K562 (cell line): ENCODE data around the gene EZH2. TPM values are rescaled to one million over a fixed set of nuclear protein-coding genes. Genes with fewer than 3 reads are reported as not detected.

Experiments
- CHD4 ChIP-seq: fragments of 200-600 bp; sonication (generic); IDR thresholded peaks from 3 replicates; pipeline ENCODE4 v1.6.1; 2012; ENCODE audit warnings: low read depth, mild to moderate bottlenecking, mixed read lengths, low read length, inconsistent platforms; ENCODE audit not compliant: insufficient read depth, insufficient replicate concordance, poor library complexity, severe bottlenecking
- DACH1 ChIP-seq: fragments of 450-650 bp; IDR thresholded peaks from 2 replicates; pipeline ENCODE4 v1.6.1; 2018; ENCODE audit not compliant: partially characterized antibody
- ESRRB ChIP-seq: fragments of 250-450 bp; sonication (Bioruptor Pico); IDR thresholded peaks from 2 replicates; pipeline ENCODE4 v1.5.0; 2020; ENCODE audit warnings: mild to moderate bottlenecking, moderate library complexity, borderline replicate concordance
- HNRNPH1 ChIP-seq: fragments of 200-400 bp; formaldehyde crosslinking; optimal IDR thresholded peaks from 2 replicates; pipeline ENCODE3; 2017; ENCODE audit warnings: low read depth, mild to moderate bottlenecking, low read length, moderate library complexity
- HSF4 ChIP-seq: fragments of 250-450 bp; sonication (Bioruptor Pico); IDR thresholded peaks from 2 replicates; pipeline ENCODE4 v2.1.2; 2022; ENCODE audit warnings: mild to moderate bottlenecking, moderate library complexity, borderline replicate concordance
- MCM2 ChIP-seq: fragments of 450-650 bp; IDR thresholded peaks from 2 replicates; pipeline ENCODE4 v1.6.1; 2017; ENCODE audit warnings: low read depth, mild to moderate bottlenecking
- NEUROD1 ChIP-seq: fragments of 150-350 bp; IDR thresholded peaks from 2 replicates; pipeline ENCODE4 v1.6.1; 2014; ENCODE audit warnings: borderline replicate concordance, low read length, low read depth; ENCODE audit not compliant: partially characterized antibody
- NFIC ChIP-seq: fragments of 450-650 bp; IDR thresholded peaks from 2 replicates; pipeline ENCODE4 v1.6.1; 2017; ENCODE audit warnings: mild to moderate bottlenecking, inconsistent platforms
- NONO ChIP-seq, 2 experiments: fragments of 200-400 bp in 1 of 2; fragments of 450-650 bp in 1 of 2; formaldehyde crosslinking in 1 of 2; IDR thresholded peaks; 2 replicates each; pipeline ENCODE4 v1.6.1; 2017; ENCODE audit warnings: low read depth in 2 of 2, mild to moderate bottlenecking in 2 of 2, moderate library complexity in 2 of 2, low read length in 1 of 2
- PHB ChIP-seq: fragments of 250-450 bp; sonication (Bioruptor Pico); IDR thresholded peaks from 2 replicates; pipeline ENCODE4 v1.5.0; 2021
- RBM25 ChIP-seq: fragments of 200-400 bp; formaldehyde crosslinking; IDR thresholded peaks from 2 replicates; pipeline ENCODE4 v1.6.1; 2018; ENCODE audit warnings: low read length, low read depth, moderate library complexity; ENCODE audit not compliant: severe bottlenecking
- SAP30 ChIP-seq: fragments of 200-600 bp; sonication (generic); IDR thresholded peaks from 2 replicates; pipeline ENCODE4 v1.6.1; 2012; ENCODE audit warnings: borderline replicate concordance, low read depth, mild to moderate bottlenecking, moderate library complexity, low read length, control low read depth, inconsistent platforms; ENCODE audit not compliant: insufficient read depth, poor library complexity, severe bottlenecking
- TCF3 ChIP-seq: sonication (generic); formaldehyde crosslinking; IDR thresholded peaks from 2 replicates; pipeline ENCODE4 v1.4.0; 2020; ENCODE audit warnings: mild to moderate bottlenecking, missing genetic modification reagents
- ZNF444 ChIP-seq: fragments of 250-450 bp; sonication (Bioruptor Pico); IDR thresholded peaks from 2 replicates; pipeline ENCODE4 v1.4.0; 2020; ENCODE audit warnings: mild to moderate bottlenecking, moderate library complexity
- ZNF780A ChIP-seq: fragments of 250-450 bp; sonication (Bioruptor Pico); IDR thresholded peaks from 2 replicates; pipeline ENCODE4 v1.5.0; 2021; ENCODE audit warnings: mild to moderate bottlenecking
- ZNF785 ChIP-seq: fragments of 250-450 bp; sonication (Bioruptor Pico); IDR thresholded peaks from 2 replicates; pipeline ENCODE4 v1.4.0; 2020; ENCODE audit warnings: mild to moderate bottlenecking
- polyA plus RNA-seq, 8 experiments: library from polyadenylated mRNA; depleted of rRNA in 4 of 8; stranded (reverse) in 5 of 8; unstranded in 3 of 8; fragments of >200 nt; fragmentation: Nextera tagmentation in 2 of 8; fragmentation: Illumina TruSeq in 1 of 8; extraction: Ambion mirVana in 2 of 8; extraction: Trizol in 1 of 8; gene quantifications; 2 replicates each; pipeline versions ENCODE4 v1.2.1 to v1.2.3, GENCODE V29; 2011 to 2014; ENCODE audit warnings: inconsistent platforms in 1 of 8, missing spikeins in 1 of 8
- total RNA-seq, 7 experiments: library from RNA; depleted of rRNA in 6 of 7; stranded (reverse); fragments of >200 nt in 6 of 7; fragmentation: Illumina TruSeq in 2 of 7; extraction: Trizol in 2 of 7; gene quantifications; 2 replicates each; pipeline versions ENCODE4 v1.2.1 to v1.2.3, GENCODE V29; 2011 to 2021; ENCODE audit warnings: low replicate concordance in 1 of 7
- TF ChIP-seq, protein P1 (sequence below): sonication (generic); formaldehyde crosslinking; IDR thresholded peaks from 2 replicates; pipeline ENCODE4 v1.8.0; 2022; ENCODE audit warnings: missing genetic modification reagents, mild to moderate bottlenecking, borderline replicate concordance
- TF ChIP-seq, protein P2 (sequence below): fragments of 250-450 bp; sonication (Bioruptor Pico); IDR thresholded peaks from 2 replicates; pipeline ENCODE4 v1.8.0; 2022; ENCODE audit warnings: moderate library complexity, mild to moderate bottlenecking, inconsistent platforms
- TF ChIP-seq, protein P3 (sequence below): fragments of 450-650 bp; IDR thresholded peaks from 2 replicates; pipeline ENCODE4 v1.6.1; 2016; ENCODE audit warnings: antibody characterized with exemption
- TF ChIP-seq, protein P4 (sequence below): IDR thresholded peaks from 2 replicates; pipeline ENCODE4 v1.6.1; 2011; ENCODE audit not compliant: insufficient read length; ENCODE audit errors: extremely low read depth
- TF ChIP-seq, protein P5 (sequence below): fragments of 450-650 bp; formaldehyde crosslinking; IDR thresholded peaks from 2 replicates; pipeline ENCODE4 v1.4.0; 2020; ENCODE audit warnings: mild to moderate bottlenecking, mixed read lengths

Gene EZH2
- total and polyA plus RNA-seq, 9 of the 15 experiments (the other 6 are each of a cell fraction or from before 2014, with no cell fraction given), result 48.7 to 175 (median 98.6) TPM

DNA sequence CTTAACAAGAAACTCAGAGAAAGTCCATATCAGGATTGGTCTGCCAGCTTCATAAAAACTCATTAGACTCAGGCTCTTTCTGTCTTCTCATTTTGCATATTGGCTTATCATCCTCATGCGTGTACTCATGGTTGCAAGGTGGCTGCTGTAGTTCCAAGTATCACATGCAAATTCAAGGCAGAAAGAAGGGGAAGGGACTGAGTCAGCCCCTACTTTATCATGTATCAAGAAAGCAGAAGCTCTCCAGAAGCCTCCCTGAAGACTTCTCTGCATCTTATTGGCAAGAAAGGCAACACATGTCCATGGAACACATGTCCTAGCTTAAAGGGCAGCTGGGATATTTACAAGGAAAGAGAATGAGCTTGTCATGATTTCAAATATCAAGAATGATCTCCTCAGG lies 19.4 kb upstream of the EZH2 start (continued):
- peak; percentile 30; the same call in 1 of the 2 replicates for TF ChIP-seq TCF3 (CRISPR knock-in tag)
- TF ChIP-seq MCM2, result no peak
- TF ChIP-seq CHD4, result no peak
- TF ChIP-seq, protein P1, sequence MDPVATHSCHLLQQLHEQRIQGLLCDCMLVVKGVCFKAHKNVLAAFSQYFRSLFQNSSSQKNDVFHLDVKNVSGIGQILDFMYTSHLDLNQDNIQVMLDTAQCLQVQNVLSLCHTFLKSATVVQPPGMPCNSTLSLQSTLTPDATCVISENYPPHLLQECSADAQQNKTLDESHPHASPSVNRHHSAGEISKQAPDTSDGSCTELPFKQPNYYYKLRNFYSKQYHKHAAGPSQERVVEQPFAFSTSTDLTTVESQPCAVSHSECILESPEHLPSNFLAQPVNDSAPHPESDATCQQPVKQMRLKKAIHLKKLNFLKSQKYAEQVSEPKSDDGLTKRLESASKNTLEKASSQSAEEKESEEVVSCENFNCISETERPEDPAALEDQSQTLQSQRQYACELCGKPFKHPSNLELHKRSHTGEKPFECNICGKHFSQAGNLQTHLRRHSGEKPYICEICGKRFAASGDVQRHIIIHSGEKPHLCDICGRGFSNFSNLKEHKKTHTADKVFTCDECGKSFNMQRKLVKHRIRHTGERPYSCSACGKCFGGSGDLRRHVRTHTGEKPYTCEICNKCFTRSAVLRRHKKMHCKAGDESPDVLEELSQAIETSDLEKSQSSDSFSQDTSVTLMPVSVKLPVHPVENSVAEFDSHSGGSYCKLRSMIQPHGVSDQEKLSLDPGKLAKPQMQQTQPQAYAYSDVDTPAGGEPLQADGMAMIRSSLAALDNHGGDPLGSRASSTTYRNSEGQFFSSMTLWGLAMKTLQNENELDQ (CRISPR knock-in tag), result no peak
- TF ChIP-seq, protein P2, sequence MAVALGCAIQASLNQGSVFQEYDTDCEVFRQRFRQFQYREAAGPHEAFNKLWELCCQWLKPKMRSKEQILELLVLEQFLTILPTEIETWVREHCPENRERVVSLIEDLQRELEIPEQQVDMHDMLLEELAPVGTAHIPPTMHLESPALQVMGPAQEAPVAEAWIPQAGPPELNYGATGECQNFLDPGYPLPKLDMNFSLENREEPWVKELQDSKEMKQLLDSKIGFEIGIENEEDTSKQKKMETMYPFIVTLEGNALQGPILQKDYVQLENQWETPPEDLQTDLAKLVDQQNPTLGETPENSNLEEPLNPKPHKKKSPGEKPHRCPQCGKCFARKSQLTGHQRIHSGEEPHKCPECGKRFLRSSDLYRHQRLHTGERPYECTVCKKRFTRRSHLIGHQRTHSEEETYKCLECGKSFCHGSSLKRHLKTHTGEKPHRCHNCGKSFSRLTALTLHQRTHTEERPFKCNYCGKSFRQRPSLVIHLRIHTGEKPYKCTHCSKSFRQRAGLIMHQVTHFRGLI, result no peak
- TF ChIP-seq NEUROD1, result no peak
- no peak for TF ChIP-seq ZNF444 (CRISPR knock-in tag)
- TF ChIP-seq, protein P3, sequence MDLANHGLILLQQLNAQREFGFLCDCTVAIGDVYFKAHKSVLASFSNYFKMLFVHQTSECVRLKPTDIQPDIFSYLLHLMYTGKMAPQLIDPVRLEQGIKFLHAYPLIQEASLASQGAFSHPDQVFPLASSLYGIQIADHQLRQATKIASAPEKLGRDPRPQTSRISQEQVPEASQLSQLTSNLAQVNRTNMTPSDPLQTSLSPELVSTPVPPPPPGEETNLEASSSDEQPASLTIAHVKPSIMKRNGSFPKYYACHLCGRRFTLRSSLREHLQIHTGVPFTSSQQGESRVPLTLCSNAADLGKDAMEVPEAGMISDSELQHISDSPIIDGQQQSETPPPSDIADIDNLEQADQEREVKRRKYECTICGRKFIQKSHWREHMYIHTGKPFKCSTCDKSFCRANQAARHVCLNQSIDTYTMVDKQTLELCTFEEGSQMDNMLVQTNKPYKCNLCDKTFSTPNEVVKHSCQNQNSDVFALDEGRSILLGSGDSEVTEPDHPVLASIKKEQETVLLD, result no peak
- TF ChIP-seq, protein P4, sequence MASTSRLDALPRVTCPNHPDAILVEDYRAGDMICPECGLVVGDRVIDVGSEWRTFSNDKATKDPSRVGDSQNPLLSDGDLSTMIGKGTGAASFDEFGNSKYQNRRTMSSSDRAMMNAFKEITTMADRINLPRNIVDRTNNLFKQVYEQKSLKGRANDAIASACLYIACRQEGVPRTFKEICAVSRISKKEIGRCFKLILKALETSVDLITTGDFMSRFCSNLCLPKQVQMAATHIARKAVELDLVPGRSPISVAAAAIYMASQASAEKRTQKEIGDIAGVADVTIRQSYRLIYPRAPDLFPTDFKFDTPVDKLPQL, result no peak
- TF ChIP-seq, protein P5, sequence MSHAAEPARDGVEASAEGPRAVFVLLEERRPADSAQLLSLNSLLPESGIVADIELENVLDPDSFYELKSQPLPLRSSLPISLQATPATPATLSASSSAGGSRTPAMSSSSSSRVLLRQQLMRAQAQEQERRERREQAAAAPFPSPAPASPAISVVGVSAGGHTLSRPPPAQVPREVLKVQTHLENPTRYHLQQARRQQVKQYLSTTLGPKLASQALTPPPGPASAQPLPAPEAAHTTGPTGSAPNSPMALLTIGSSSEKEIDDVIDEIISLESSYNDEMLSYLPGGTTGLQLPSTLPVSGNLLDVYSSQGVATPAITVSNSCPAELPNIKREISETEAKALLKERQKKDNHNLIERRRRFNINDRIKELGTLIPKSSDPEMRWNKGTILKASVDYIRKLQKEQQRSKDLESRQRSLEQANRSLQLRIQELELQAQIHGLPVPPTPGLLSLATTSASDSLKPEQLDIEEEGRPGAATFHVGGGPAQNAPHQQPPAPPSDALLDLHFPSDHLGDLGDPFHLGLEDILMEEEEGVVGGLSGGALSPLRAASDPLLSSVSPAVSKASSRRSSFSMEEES, result no peak
- TF ChIP-seq HSF4 (CRISPR knock-in tag), result no peak
- no peak for TF ChIP-seq PHB
- no peak for TF ChIP-seq HNRNPH1
- no peak for TF ChIP-seq ZNF780A
- no peak for TF ChIP-seq ZNF785 (CRISPR knock-in tag)
- TF ChIP-seq NFIC, result 0 out of 2 replicates have a peak, but pooled peaks have one; percentile 17
- no peak for TF ChIP-seq NONO (IDR thresholded peaks at IDR 0.05; ENCODE audit: low read depth in 2 of 2, low read length in 1 of 2)
- TF ChIP-seq SAP30, result no peak
- TF ChIP-seq ESRRB (CRISPR knock-in tag), result no peak
- TF ChIP-seq RBM25, result peak; percentile 77
- no peak for TF ChIP-seq DACH1
